SK-N-SH treated with all-trans-retinoic acid at 6 μM for 48 hours (cell line): Measurements from ENCODE around the gene PDGFB.

ENCODE experiments used
- TCF4 ChIP-seq: fragments of 250-450 bp; sonication (Bioruptor Pico); IDR thresholded peaks from 2 replicates; pipeline ENCODE4 v1.8.0; 2021; ENCODE audit warnings: mild to moderate bottlenecking, moderate library complexity, borderline replicate concordance
- ZNF565 ChIP-seq: fragments of 450-650 bp; formaldehyde crosslinking; conservative IDR thresholded peaks from 2 replicates; pipeline ENCODE4 v1.5.0; 2020; ENCODE audit warnings: low read depth, mild to moderate bottlenecking, moderate library complexity
- ZNF8 ChIP-seq: fragments of 450-650 bp; formaldehyde crosslinking; IDR thresholded peaks from 2 replicates; pipeline ENCODE4 v1.5.0; 2020; ENCODE audit warnings: mild to moderate bottlenecking, moderate library complexity

GRCh38 chr22:39232806-39233709 lies 11.7 kb downstream of the PDGFB start:
- no peak for TF ChIP-seq ZNF8 (CRISPR knock-in tag)
- TF ChIP-seq ZNF565: no peak
- TF ChIP-seq TCF4 (CRISPR knock-in tag): no peak
